Measurements from ENCODE around the gene ERVK3-1. TPM values are rescaled to one million over a fixed set of nuclear protein-coding genes. Genes with fewer than 3 reads are reported as not detected.

ERVK3-1 gene
- polyA plus RNA-seq, 2 of the 4 experiments (the other 2 are of a cell fraction): 109 to 142 TPM

- WGBS (ENCODE audit: missing lambda C conversion rate): 80% methylated on average over 23 of the region's 23 CpGs
- DNase-seq (ENCODE audit: low read depth in 1 of 2, low spot score in 1 of 2): no peak
- CTCF ChIA-PET: interaction anchor here (1.0 kb wide), 1 partner anchor 10 kb away, joined by 3 read pairs; the partner anchor contains the start of gene ZNF497
Measured at GRCh38 chr19:58351990-58352755, 47.0 kb downstream of the ERVK3-1 start.

DNA sequence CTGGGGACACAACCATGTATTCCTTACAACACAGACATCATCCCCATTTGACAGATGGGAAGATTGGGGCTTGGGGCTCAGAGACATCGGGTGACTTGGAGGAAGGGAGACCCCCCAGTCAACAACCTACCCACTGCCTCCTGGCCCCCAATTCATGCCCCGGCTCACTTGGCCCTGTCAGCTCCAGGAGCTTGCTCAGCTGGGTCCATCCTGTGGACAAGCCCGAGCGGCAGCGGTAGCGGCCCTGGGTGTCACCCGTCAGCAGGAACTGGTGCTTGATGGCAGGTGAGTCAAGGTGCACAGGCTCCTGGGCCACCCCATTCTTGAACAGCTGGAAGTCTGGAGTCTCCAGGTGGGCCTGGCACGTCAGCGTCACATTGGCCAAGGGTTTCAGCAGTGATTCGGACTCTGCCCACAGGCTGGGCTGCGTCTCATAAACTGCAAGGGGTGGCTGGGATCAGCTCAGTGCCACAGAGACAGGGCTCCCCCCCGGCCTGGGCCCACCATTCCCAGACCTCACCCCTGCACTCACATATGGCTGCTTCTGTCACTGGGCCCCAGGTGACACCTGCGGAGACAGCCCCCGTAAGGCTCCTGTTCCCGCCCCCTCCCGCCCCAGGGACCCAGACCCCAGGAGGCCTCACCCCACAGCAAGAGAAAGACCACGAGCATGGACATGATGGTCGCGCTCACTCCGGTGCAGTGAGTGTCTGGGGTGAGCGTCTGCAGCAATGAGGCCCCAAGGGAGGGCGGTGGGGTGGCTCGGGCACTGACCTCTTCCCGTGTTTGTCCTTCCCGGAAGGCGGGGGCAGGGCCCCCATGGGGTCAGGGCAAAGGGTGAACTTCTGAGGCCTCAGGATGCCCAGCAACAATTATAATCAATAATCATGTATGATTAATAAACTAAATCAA is 47.8 kb downstream of the ERVK3-1 start, which contains the start of gene A1BG:
A1BG (minus strand) TSS at position 733 of the 912 bp plus-strand sequence; CDS start at position 678, 55 bp downstream.
- Histone ChIP-seq H3K4me3 (no peak within 1 kb of the TSS), H3K27ac (no peak within 1 kb of the TSS), H3K4me1 (0 out of 3 replicates have a peak, but pooled peaks cover 4% of the 10 kb centered on the region), H3K9me3 (peaks cover 2% of the 10 kb centered on the region; the same call in 1 of the 3 replicates), H3K4me2 (no peak within 1 kb of the TSS)
- DNase-seq (ENCODE audit: low read depth in 1 of 2, low spot score in 1 of 2): no peak
- ChIA-PET CTCF (interaction anchor here (1.0 kb wide), 1 partner anchor 9 kb away, joined by 3 read pairs; the partner anchor contains the start of gene ZNF497), POLR2A (interaction anchor here (3.4 kb wide), 1 partner anchor 9 kb away, joined by 13 read pairs; the partner anchor contains the start of gene ZNF497)
- TF ChIP-seq HOXA7 (CRISPR knock-in tag; IDR thresholded peaks at IDR 0.05): no peak
- TF ChIP-seq ZSCAN20 (CRISPR knock-in tag; IDR thresholded peaks at IDR 0.05): no peak
- TF ChIP-seq, protein P1, sequence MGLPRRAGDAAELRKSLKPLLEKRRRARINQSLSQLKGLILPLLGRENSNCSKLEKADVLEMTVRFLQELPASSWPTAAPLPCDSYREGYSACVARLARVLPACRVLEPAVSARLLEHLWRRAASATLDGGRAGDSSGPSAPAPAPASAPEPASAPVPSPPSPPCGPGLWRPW (IDR thresholded peaks at IDR 0.05): no peak
- no peak for TF ChIP-seq EHF (CRISPR knock-in tag; IDR thresholded peaks at IDR 0.05)
- TF ChIP-seq, protein P2, sequence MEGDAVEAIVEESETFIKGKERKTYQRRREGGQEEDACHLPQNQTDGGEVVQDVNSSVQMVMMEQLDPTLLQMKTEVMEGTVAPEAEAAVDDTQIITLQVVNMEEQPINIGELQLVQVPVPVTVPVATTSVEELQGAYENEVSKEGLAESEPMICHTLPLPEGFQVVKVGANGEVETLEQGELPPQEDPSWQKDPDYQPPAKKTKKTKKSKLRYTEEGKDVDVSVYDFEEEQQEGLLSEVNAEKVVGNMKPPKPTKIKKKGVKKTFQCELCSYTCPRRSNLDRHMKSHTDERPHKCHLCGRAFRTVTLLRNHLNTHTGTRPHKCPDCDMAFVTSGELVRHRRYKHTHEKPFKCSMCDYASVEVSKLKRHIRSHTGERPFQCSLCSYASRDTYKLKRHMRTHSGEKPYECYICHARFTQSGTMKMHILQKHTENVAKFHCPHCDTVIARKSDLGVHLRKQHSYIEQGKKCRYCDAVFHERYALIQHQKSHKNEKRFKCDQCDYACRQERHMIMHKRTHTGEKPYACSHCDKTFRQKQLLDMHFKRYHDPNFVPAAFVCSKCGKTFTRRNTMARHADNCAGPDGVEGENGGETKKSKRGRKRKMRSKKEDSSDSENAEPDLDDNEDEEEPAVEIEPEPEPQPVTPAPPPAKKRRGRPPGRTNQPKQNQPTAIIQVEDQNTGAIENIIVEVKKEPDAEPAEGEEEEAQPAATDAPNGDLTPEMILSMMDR (IDR thresholded peaks at IDR 0.05): no peak
- TF ChIP-seq RNF2 (IDR thresholded peaks at IDR 0.05; ENCODE audit: borderline replicate concordance, low read depth): no peak
- TF ChIP-seq NR3C1 (IDR thresholded peaks at IDR 0.05): no peak
- ATAC-seq: no peak
- no peak for FAIRE-seq
- 83% methylated on average over 15 of the region's 26 CpGs for WGBS (ENCODE audit: missing lambda C conversion rate)

More at GRCh38 chr19:58351990-58352755, 47.0 kb downstream of the ERVK3-1 start:
- POLR2A ChIA-PET: interaction anchor here (3.4 kb wide), 1 partner anchor 10 kb away, joined by 13 read pairs; the partner anchor contains the start of gene ZNF497
- peaks cover 4% of the 10 kb centered on the region; the same call in 1 of the 3 replicates for H3K9me3 ChIP-seq
- no peak for TF ChIP-seq PBX3 (IDR thresholded peaks at IDR 0.05)
- TF ChIP-seq MAFK (IDR thresholded peaks at IDR 0.05; ENCODE audit: partially characterized antibody): no peak
- no peak for TF ChIP-seq EP300 (IDR thresholded peaks at IDR 0.05)
- TF ChIP-seq FOSL2 (IDR thresholded peaks at IDR 0.05): no peak
- no peak for TF ChIP-seq FOSL2 (CRISPR knock-in tag; IDR thresholded peaks at IDR 0.05)
- TF ChIP-seq, protein P3, sequence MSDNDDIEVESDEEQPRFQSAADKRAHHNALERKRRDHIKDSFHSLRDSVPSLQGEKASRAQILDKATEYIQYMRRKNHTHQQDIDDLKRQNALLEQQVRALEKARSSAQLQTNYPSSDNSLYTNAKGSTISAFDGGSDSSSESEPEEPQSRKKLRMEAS (IDR thresholded peaks at IDR 0.05): no peak
- no peak for TF ChIP-seq ZFP36 (IDR thresholded peaks at IDR 0.05; ENCODE audit: borderline replicate concordance, partially characterized antibody)
- TF ChIP-seq, protein P4, sequence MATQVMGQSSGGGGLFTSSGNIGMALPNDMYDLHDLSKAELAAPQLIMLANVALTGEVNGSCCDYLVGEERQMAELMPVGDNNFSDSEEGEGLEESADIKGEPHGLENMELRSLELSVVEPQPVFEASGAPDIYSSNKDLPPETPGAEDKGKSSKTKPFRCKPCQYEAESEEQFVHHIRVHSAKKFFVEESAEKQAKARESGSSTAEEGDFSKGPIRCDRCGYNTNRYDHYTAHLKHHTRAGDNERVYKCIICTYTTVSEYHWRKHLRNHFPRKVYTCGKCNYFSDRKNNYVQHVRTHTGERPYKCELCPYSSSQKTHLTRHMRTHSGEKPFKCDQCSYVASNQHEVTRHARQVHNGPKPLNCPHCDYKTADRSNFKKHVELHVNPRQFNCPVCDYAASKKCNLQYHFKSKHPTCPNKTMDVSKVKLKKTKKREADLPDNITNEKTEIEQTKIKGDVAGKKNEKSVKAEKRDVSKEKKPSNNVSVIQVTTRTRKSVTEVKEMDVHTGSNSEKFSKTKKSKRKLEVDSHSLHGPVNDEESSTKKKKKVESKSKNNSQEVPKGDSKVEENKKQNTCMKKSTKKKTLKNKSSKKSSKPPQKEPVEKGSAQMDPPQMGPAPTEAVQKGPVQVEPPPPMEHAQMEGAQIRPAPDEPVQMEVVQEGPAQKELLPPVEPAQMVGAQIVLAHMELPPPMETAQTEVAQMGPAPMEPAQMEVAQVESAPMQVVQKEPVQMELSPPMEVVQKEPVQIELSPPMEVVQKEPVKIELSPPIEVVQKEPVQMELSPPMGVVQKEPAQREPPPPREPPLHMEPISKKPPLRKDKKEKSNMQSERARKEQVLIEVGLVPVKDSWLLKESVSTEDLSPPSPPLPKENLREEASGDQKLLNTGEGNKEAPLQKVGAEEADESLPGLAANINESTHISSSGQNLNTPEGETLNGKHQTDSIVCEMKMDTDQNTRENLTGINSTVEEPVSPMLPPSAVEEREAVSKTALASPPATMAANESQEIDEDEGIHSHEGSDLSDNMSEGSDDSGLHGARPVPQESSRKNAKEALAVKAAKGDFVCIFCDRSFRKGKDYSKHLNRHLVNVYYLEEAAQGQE (IDR thresholded peaks at IDR 0.05): no peak
- TF ChIP-seq JUN (IDR thresholded peaks at IDR 0.05): no peak
- TF ChIP-seq MYC (IDR thresholded peaks at IDR 0.05; ENCODE audit: borderline replicate concordance, low read length): no peak
- TF ChIP-seq EHF (CRISPR knock-in tag; IDR thresholded peaks at IDR 0.05): no peak
- no peak for TF ChIP-seq ESRRA (IDR thresholded peaks at IDR 0.05; ENCODE audit: borderline replicate concordance, low read length)
- no peak for TF ChIP-seq USF2 (IDR thresholded peaks at IDR 0.05)
- no peak for TF ChIP-seq CHD4 (IDR thresholded peaks at IDR 0.05; ENCODE audit: borderline replicate concordance)
- no peak for FAIRE-seq
- H3K4me3 ChIP-seq: no peak overlapping the region
- H3K27ac ChIP-seq: no peak overlapping the region
- 0 out of 3 replicates have a peak, but pooled peaks cover 6% of the 10 kb centered on the region for H3K4me1 ChIP-seq
- ATAC-seq: no peak
- no peak overlapping the region for H3K4me2 ChIP-seq
